22Rv1 (cell line): Measurements from ENCODE around the gene ELOVL6.

ENCODE experiments used
- CTCF ChIP-seq: fragments of 450-650 bp; IDR thresholded peaks from 2 replicates; pipeline ENCODE4 v1.5.1; 2017; ENCODE audit warnings: mild to moderate bottlenecking
- ZFX ChIP-seq: fragments of 450-650 bp; IDR thresholded peaks from 2 replicates; pipeline ENCODE4 v1.6.1; 2017; ENCODE audit warnings: antibody characterized with exemption, borderline replicate concordance

DNA sequence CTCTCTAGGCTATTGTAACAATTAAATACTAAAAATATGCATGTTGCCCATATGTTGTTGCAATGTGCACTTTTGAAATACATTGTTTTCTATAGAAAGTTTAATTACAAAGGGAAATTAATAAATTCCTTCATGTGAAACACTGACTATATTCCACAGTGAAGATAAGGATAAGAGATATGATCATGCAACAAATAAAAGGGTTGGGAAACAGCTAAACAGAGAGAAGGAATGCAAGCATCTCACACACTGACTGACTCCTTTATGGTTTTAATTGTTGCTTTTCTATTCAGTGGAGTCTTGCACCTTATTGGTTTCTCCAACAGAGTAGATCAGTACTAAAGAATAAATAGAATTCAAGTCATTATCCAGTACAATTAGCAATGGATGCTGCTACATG, 37.8 kb downstream of the ELOVL6 start:
- TF ChIP-seq CTCF (no peak), ZFX (no peak)
